Islet precursor cell (in vitro differentiated cells): ENCODE data around the gene ABCA6.
"Not testable (repeated sequence)": the region's sequence is repeated elsewhere in the genome, so short reads cannot be mapped to it uniquely, and the experiment has no call there.

Source experiments
- DNase-seq: peaks from one replicate; pipeline ENCODE4 v3.0.0-alpha.2; 2018

The ABCA6 gene

GRCh38 chr17:69130627-69131296 is 10.9 kb downstream of the ABCA6 start:
- no peak for DNase-seq

GRCh38 chr17:69123626-69124025 is 18.1 kb downstream of the ABCA6 start:
- DNase-seq = no peak

- DNase-seq = no peak
These were observed 19.6 kb downstream of the ABCA6 start for GRCh38 chr17:69122065-69122464.

- no peak for DNase-seq
These were observed 23.6 kb downstream of the ABCA6 start for GRCh38 chr17:69117855-69118784.

GRCh38 chr17:69111794-69112193 is 29.9 kb downstream of the ABCA6 start:
- DNase-seq = no peak

GRCh38 chr17:69105907-69106730 is 35.6 kb downstream of the ABCA6 start:
- no peak for DNase-seq

- DNase-seq = no peak
These were observed 38.0 kb downstream of the ABCA6 start for GRCh38 chr17:69103557-69104233.

- DNase-seq = no peak
These were observed 43.1 kb downstream of the ABCA6 start for GRCh38 chr17:69098625-69099024.

GRCh38 chr17:69096541-69096940 is 45.2 kb downstream of the ABCA6 start:
- no peak for DNase-seq

GRCh38 chr17:69093995-69094394 is 47.7 kb downstream of the ABCA6 start:
- no peak for DNase-seq

GRCh38 chr17:69093279-69093789 is 48.4 kb downstream of the ABCA6 start:
- no peak for DNase-seq

- DNase-seq = no peak
These were observed 51.3 kb downstream of the ABCA6 start for GRCh38 chr17:69090365-69090764.

GRCh38 chr17:69088643-69089200 is 53.0 kb downstream of the ABCA6 start:
- no peak for DNase-seq

GRCh38 chr17:69086641-69087040 is 55.1 kb downstream of the ABCA6 start:
- no peak for DNase-seq

GRCh38 chr17:69084911-69085310 is 56.8 kb downstream of the ABCA6 start:
- peak; percentile 78 for DNase-seq

- DNase-seq = no peak
These were observed 59.0 kb downstream of the ABCA6 start for GRCh38 chr17:69082696-69083095.

GRCh38 chr17:69078864-69079263 is 62.8 kb downstream of the ABCA6 start:
- DNase-seq = no peak

- DNase-seq = no peak
These were observed 65.9 kb downstream of the ABCA6 start for GRCh38 chr17:69075823-69076222.

- DNase-seq = not testable (repeated sequence)
These were observed 68.3 kb downstream of the ABCA6 start for GRCh38 chr17:69073392-69073791.

- not testable (repeated sequence) for DNase-seq
These were observed 68.9 kb downstream of the ABCA6 start for GRCh38 chr17:69072803-69073256.

GRCh38 chr17:69071233-69071586 is 70.5 kb downstream of the ABCA6 start:
- not testable (repeated sequence) for DNase-seq
